Breast epithelium (tissue), 3 donors: ENCODE measurements around the gene CLCNKB.

ENCODE experiments used
- CTCF ChIP-seq, 3 donors: fragments of 450-650 bp; IDR thresholded peaks; one replicate each; pipeline ENCODE4 v1.5.1; 2016 to 2017; ENCODE audit warnings: antibody characterized with exemption in 3 of 3, mild to moderate bottlenecking in 3 of 3, moderate library complexity in 3 of 3
- POLR2AphosphoS5 ChIP-seq, 3 donors: sonication (generic); formaldehyde crosslinking; IDR thresholded peaks; one replicate each; pipeline ENCODE4 v1.6.1; 2017; ENCODE audit warnings: antibody characterized with exemption in 3 of 3

GRCh38 chr1:16077406-16078245, 34.0 kb downstream of the CLCNKB start:
- TF ChIP-seq CTCF (IDR thresholded peaks at IDR 0.05) (no peak), POLR2AphosphoS5 (IDR thresholded peaks at IDR 0.05) (no peak)
